Myocyte (in vitro differentiated cells): Measurements from ENCODE around the gene JPT1. TPM values are rescaled to one million over a fixed set of nuclear protein-coding genes. Genes with fewer than 3 reads are reported as not detected.
"Not testable (repeated sequence)": the region's sequence is repeated elsewhere in the genome, so short reads cannot be mapped to it uniquely, and the experiment has no call there.

ENCODE experiments used
- DNase-seq: peaks from one replicate; pipeline ENCODE4 v3.0.0-alpha.2; 2012; ENCODE audit warnings: low read depth
- total RNA-seq: library from RNA; depleted of rRNA; stranded (reverse); fragments of >200 nt; gene quantifications from 2 replicates; pipeline ENCODE4 v1.2.3, GENCODE V29; 2014

Gene JPT1
- total RNA-seq, 1 donor from 2014 or later = 635 TPM

GRCh38 chr17:75158480-75158879, 4.2 kb upstream of the JPT1 start:
- DNase-seq = not testable (repeated sequence)

GRCh38 chr17:75155191-75155601, 884 bp upstream of the JPT1 start:
- peak; percentile 97 for DNase-seq

- DNase-seq = peak; percentile 33
Measured at GRCh38 chr17:75153780-75154194, 525 bp downstream of the JPT1 start.

GRCh38 chr17:75152922-75153779, 1.2 kb downstream of the JPT1 start:
- DNase-seq = no peak

- DNase-seq = no peak
Measured at GRCh38 chr17:75152523-75152921, 1.8 kb downstream of the JPT1 start.

- no peak for DNase-seq
Measured at GRCh38 chr17:75151930-75152329, 2.4 kb downstream of the JPT1 start.

- no peak for DNase-seq
Measured at GRCh38 chr17:75147878-75148546, 6.3 kb downstream of the JPT1 start.

GRCh38 chr17:75146592-75146991, 7.7 kb downstream of the JPT1 start:
- no peak for DNase-seq

- no peak for DNase-seq
Measured at GRCh38 chr17:75144816-75145512, 9.3 kb downstream of the JPT1 start.

- no peak for DNase-seq
Measured at GRCh38 chr17:75142236-75142971, 11.9 kb downstream of the JPT1 start.

GRCh38 chr17:75138519-75138918, 15.8 kb downstream of the JPT1 start:
- DNase-seq = peak; percentile 62

- not testable (repeated sequence) for DNase-seq
Measured at GRCh38 chr17:75137762-75138161, 16.6 kb downstream of the JPT1 start.

GRCh38 chr17:75135946-75136345, 18.4 kb downstream of the JPT1 start:
- DNase-seq = no peak

GRCh38 chr17:75135452-75135851, 18.9 kb downstream of the JPT1 start:
- DNase-seq = no peak

- not testable (repeated sequence) for DNase-seq
Measured at GRCh38 chr17:75133607-75134347, 20.5 kb downstream of the JPT1 start.

- no peak for DNase-seq
Measured at GRCh38 chr17:75133001-75133400, 21.3 kb downstream of the JPT1 start.

GRCh38 chr17:75132018-75133000, 22.0 kb downstream of the JPT1 start:
- not testable (repeated sequence) for DNase-seq

GRCh38 chr17:75131278-75132017, 22.9 kb downstream of the JPT1 start, which contains the start of gene NT5C:
Gene NT5C (minus strand): TSS chr17:75131742. CDS start chr17:75131707, 35 bp downstream.
- peak; percentile 84 for DNase-seq
